ENCODE measurements around the gene THSD4.
A peak's percentile ranks its signal among the peaks of the same experiment; 100 is the strongest.

GRCh38 chr15:71386448-71387236 lies 271.4 kb downstream of the THSD4 start:
- TF ChIP-seq CTCF (conservative IDR thresholded peaks at IDR 0.05) (peak; percentile 59), EZH2 (IDR thresholded peaks at IDR 0.05; ENCODE audit: low read depth) (no peak)
